ENCODE results near the gene POTEJ.
"Not testable (repeated sequence)": the region's sequence is repeated elsewhere in the genome, so short reads cannot be mapped to it uniquely, and the experiment has no call there.

The POTEJ gene

DNA sequence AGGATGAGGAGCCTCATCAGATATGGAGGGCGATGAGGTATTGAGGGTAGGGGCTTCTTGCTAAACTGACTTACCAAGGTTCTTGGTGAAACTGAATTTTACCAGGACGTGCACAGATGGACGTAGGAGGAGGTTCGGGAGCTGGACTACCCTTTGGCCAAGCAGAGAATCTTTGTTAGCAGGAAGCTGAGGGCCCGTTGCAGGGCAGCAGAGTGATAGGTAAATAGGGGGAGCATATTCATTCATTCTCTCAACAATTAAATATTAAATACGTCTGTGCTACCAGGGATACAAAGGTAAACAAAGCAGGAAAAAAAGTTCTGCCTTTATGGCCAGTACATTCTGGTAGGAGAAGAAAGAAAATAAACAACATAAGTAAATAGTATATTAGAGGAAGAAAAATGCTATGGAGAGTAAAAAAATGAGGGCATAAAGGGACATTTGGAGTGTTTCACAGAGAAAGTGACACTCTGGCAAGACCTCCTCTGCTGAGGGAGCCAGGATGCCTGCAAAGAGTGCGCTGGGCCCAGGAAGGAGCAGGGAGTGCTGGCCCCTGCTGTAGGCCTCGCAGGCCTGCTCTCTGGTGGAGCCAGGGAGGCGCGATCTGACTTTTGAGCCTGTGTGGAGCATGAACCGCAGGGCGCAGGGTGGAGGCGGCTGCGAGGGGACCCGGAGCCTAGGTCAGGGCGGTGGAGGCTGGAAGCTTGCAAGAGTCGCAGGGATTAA is 2.8 kb upstream of the POTEJ start:
- not testable (repeated sequence) for DNase-seq

DNA sequence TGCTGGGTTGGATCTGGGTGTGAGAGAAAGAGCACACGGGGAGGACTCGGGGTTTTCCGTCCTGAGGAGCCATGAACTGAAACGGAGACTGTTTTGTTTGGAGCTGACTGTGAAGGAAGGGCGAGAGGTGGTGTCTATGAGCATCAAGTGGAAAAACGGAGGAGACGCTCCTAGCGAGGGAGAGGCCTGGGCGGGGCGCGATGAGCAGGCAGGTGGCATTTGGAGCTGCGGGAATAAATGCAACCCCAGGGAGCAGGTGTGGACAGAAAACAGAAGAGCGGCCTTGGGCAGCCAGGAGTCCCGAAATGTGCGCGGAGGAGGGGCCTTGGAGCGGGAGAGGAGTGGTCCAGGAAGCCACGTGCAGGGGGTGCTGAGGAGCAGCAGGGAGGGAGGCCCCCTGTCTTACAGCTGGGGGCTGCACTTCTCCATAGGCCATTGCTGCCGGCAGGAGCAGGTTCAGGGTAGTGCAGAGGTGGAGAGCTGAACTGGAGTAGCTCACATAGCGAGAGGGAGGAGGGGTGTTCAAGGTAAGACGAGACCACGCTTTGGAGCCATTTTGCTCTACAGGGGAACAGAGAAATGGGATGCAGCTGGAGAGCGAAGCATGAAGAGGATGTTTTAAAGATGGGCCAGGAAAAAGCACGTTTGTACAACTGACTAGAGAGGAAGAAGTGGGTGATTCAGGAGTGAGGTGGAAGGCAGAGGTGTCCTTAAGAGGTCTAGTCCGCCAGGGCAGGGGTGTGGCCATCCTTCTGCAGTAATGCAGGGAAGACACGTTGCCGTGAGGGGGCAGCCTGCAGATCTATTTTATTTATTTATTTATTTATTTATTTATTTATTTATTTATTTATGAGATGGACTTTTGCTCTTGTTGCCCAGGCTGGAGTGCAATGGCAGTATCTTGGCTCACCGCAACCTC is 2.0 kb upstream of the POTEJ start:
- not testable (repeated sequence) for DNase-seq

DNA sequence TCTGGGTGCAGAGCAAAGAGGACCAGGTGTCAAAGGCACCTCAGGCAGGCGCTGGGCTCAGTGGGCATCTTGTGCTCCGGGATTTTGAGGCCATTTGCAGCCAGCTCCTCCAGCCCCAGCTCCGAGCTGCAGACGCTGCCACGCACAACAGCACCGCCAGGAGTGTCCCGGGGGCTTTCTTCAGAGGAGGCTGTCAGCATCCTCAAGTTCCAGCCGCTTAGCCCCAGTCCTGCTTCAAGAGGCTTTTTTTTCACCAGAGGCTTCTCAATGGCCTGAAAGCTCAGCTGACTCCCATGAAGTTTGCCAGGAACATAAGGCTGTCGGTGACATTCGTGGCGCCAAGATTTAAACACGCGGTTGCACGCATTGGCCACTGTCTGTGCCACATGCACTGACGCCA is 754 bp upstream of the POTEJ start:
- not testable (repeated sequence) for DNase-seq

DNA sequence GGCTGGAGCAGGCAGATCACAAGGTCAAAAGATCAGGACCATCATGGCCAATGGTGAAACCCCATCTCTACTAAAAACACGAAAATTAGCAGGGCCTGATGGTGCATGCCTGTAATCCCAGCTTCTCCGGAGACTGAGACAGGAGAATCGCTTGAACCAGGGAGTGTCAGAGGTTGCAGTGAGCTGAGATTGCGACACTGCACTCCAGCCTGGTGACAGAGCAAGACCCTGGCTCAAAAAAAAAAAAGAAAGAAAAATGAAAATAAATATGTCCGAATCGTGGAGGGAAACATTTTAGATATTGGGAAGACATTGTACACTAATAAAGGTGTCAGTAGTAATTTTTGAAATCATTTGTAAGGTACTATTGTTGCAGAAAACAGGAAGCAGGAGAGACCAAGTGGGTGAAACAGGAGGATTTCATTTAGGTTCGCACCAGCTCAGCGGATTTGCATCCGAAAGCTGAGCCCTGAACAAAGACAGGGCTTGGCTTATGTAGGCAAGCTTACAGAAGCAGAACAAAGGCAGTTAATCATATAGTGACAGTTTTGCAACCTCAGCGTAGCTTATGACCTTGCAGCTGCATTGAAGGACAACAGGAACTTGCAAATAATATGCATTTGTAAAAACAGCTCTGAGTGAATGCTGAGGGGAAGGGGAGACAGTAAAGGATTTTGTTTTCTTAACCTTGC is 17.7 kb downstream of the POTEJ start:
- not testable (repeated sequence) for DNase-seq

DNA sequence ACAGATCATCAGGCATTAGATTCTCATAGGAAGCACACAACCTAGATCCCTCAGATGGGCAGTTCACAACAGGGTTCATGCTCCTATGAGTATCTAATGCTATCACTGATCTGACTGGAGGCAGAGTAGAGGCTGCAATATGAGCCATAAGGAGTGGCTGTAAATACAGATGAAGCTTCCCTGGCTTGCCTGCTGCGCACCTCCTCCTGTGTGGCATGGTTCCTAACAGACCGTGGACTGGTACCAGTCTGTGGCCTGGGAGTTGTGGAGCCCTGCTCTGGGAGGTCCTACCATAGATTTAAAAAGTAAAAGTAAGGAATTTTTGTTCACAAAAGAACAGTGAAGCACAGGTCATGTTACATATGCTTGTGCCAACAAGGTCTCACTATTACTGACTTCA is 27.7 kb downstream of the POTEJ start:
- DNase-seq = not testable (repeated sequence)

DNA sequence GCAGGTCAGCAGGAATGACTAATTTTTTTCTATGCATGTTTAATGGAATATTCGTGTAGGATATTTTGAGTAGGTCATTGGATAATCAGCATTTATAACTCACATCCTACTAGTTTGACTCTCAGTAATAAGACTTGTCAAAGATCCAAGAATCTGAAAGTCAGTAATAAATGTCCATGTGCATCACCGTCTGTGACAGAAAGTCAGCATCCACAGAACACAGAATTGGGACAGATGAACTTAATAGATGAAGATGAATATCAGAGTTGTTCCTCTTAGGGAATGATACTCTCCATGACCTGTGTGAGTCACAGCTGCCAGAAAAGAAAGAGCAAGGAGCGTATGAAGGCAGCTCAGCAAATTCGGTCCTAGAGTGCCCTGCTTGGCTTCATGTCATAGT is 30.4 kb downstream of the POTEJ start:
- not testable (repeated sequence) for DNase-seq

DNA sequence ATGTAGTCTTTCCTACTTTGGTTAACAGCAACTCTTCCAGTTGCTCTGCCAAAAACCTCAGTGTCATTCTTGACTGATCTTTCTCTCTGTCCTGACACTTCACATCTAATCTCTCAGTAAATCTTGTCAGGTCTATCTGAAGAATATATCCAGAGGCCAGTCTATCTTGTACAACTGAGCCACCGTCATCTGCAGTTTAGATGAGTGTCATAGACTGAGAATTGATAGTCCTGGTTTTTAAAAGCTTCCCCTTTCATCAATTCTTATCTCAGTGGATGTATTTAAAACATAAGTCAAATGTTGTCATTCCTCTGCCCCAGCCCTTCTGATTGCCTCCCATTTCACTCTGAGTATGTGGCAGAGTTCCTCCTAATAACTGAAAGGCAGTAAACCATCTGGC is 38.0 kb downstream of the POTEJ start:
- DNase-seq = not testable (repeated sequence)

DNA sequence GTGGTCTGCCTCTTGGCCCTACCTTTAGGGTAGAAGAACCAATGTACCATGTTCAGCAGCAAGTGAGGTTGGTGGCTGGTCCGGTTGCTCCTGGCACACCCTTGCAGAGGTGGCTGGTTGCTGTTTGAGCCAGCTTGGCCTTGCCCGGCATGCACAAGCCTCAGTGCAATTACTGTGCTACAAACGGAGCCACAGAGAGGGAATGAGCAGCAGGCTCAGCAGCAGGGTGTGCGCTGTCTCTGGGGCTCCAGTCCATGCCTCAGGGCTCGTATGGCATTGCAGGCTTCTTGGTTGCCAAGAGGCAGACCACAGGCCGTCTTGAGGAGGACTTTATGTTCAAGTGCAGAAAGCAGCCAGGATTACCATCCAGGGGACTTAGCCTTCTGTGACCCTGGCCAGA is 53.3 kb downstream of the POTEJ start:
- not testable (repeated sequence) for DNase-seq

DNA sequence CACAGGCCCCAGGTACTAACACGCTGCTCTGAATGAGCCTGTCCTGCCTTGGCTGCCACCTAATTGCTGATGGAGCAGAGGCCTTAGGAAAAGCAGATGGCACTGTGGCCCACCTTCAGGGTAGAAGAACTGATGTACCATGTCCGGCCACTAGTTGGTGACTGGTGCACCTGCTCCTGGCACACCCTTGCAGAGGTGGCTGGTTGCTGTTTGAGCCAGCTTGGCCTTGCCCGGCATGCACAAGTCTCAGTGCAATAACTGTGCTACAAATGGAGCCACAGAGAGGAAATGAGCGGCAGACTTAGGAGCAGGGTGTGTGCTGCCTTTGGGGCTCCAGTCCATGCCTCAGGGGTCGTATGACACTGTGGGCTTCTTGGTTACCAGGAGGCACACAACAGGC is 54.4 kb downstream of the POTEJ start:
- not testable (repeated sequence) for DNase-seq

DNA sequence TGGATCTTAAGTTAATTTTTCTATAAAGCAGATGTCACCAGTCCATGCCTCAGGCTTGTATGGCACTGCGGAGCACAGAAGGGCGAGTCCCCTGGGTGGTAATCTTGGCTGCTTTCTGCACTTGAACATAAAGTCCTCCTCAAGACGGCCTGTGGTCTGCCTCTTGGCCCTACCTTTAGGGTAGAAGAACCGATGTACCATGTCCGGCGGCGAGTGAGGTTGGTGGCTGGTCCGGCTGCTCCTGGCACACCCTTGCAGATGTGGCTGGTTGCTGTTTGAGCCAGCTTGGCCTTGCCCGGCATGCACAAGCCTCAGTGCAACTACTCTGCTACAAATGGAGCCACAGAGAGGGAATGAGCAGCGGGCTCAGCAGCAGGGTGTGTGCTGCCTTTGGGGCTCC is 56.3 kb downstream of the POTEJ start:
- DNase-seq = not testable (repeated sequence)

DNA sequence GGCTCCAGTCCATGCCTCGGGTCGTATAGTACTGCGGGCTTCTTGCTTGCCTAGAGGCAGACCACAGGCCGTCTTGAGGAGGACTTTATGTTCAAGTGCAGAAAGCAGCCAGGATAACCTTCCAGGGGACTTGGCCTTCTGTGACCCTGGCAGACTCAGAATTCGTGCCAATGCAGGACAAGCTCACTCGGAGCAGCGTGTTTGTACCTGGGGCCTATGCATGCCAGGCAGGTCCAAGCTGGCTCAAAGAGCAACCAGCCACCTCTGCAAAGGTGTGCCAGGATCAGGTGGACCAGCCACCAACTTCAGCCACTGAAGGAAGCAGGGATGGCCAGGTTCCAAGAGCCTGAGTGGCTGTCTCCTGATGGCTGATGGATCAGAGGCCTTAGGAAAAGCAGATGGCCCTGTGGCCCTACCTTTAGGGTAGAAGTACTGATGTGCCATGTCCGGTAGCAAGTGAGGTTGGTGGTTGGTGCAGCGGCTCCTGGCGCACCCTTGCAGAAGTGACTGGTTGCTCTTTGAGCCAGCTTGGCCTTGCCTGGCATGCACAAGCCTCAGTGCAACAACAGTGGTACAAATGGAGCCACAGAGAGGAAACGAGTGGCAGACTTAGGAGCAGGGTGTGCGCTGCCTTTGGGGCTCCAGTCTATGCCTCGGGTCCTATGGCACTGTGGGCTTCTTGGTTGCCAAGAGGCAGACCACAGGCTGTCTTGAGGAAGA is 58.9 kb downstream of the POTEJ start:
- DNase-seq = not testable (repeated sequence)

DNA sequence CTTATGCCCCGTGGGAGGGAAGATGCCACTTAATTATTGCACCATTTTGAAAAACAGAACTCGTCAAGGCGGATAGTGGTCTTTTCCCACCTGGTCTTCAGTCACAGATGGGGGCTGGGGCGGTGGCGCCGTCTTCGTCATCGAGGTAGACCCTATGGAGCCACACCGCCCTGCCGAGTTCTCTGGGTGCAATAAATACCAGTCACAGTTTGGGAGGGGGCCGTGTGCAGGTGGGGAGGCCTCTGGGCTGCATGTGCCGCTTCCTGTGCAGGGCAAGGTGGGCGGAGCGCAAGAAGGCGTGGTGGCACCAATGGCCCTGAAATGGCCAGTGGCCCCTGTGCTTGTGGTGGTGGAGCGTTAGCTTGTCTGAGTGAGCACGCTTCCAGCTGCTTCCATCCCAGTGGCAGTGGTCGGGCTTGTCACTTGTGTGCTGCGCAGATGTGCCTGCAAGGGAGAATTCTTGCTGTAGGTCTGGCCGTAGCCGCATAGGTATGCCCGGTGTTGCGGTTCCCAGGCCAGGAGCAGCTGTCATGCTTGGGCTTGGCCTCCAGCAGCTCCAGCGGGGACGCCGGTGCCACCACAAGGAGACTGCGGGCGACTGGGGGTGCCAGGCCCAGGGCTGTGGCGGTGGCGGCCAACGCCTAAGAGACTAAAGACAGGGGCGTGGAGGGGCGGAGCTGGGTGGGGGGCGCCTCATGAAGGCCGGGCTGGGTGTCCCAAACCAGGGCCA is 81.0 kb downstream of the POTEJ start:
- not testable (repeated sequence) for DNase-seq

DNA sequence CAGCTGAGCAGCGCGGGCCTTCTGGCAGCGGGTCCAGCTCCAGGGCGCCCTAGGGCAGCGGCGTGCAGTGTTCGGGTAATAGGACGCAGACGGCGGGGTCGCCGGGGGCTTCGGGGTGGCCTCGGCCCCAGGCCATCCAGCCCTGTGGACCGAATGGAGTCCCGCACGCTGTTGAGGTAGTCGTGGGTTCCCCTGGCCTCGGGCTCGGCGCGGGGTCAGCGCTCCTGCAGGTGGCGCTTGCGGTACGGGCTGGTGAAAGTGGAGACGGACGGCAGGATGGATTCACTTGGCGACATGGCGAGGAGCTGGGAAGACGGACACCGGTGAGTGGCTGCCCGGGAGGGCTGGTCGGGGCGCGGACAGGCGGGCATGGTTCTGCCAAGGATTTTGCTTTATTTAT is 82.2 kb downstream of the POTEJ start:
- not testable (repeated sequence) for DNase-seq

DNA sequence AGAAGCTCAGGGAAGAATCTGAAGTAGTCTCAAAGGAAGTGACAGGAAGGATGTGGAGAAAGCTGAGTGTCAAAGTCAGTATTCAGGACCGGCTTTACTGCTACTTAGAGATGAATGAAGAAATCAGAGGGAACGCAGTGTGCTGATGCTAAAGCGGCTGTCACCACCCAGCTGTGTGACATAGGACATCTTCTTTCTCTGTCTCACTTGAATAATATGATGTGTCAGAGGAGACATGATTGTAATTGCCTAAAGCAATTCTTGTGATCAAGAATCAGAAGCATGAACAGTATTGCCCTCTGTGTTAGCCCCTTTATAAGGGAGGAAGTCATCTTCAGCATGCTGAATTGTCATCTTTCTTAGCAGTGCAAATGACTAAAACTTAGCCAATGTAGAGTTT is 92.0 kb downstream of the POTEJ start:
- DNase-seq = not testable (repeated sequence)
